Duodenal mucosa (tissue), 2 donors: ENCODE measurements around the gene TTC32.

Experiments used
- H3K27ac ChIP-seq: one replicate; pipeline ENCODE4 v1.7.0; 2013; ENCODE audit warnings: low read depth, low read length
- H3K27me3 ChIP-seq, 2 donors: one replicate each; pipeline ENCODE4 v1.7.0; 2013; ENCODE audit warnings: low read length in 2 of 2, control low read depth in 1 of 2; ENCODE audit not compliant: insufficient read depth in 2 of 2, control insufficient read depth in 1 of 2
- H3K36me3 ChIP-seq, 2 donors: one replicate each; pipeline ENCODE4 v1.7.0; 2013; ENCODE audit warnings: low read length in 2 of 2, control low read depth in 1 of 2; ENCODE audit not compliant: insufficient read depth in 2 of 2, control insufficient read depth in 1 of 2
- H3K4me1 ChIP-seq, 2 donors: one replicate each; pipeline ENCODE4 v1.7.0; 2013; ENCODE audit warnings: low read length in 2 of 2, control low read depth in 1 of 2; ENCODE audit not compliant: insufficient read depth in 2 of 2, control insufficient read depth in 1 of 2
- H3K4me3 ChIP-seq, 2 donors: one replicate each; pipeline ENCODE4 v1.7.0; 2013; ENCODE audit warnings: low read length in 2 of 2, low read depth in 1 of 2
- H3K9ac ChIP-seq, 2 donors: one replicate each; pipeline ENCODE4 v1.7.0; 2013; ENCODE audit warnings: low read length in 2 of 2, low read depth in 1 of 2
- H3K9me3 ChIP-seq, 2 donors: one replicate each; pipeline ENCODE4 v1.7.0; 2013; ENCODE audit warnings: low read length in 2 of 2, control low read depth in 1 of 2; ENCODE audit not compliant: control insufficient read depth in 1 of 2

TTC32 gene

GRCh38 chr2:19854596-19855541 is 46.9 kb downstream of the TTC32 start:
- H3K4me1 ChIP-seq = no peaks in the 10 kb centered on the region
- H3K27ac ChIP-seq = no peak overlapping the region
- no peaks in the 10 kb centered on the region for H3K27me3 ChIP-seq
- H3K4me3 ChIP-seq = no peak overlapping the region
- H3K9ac ChIP-seq = no peak overlapping the region
- H3K36me3 ChIP-seq = no peaks in the 10 kb centered on the region
- H3K9me3 ChIP-seq = no peaks in the 10 kb centered on the region

- Histone ChIP-seq H3K9ac (no peak overlapping the region), H3K4me1 (no peaks in the 10 kb centered on the region), H3K27me3 (no peaks in the 10 kb centered on the region), H3K9me3 (no peaks in the 10 kb centered on the region), H3K27ac (no peak overlapping the region), H3K36me3 (no peaks in the 10 kb centered on the region), H3K4me3 (no peak overlapping the region)
These were observed 50.6 kb downstream of the TTC32 start for GRCh38 chr2:19851116-19851695.

GRCh38 chr2:19850056-19851050 is 51.4 kb downstream of the TTC32 start:
- no peaks in the 10 kb centered on the region for H3K9me3 ChIP-seq
- H3K27me3 ChIP-seq = no peaks in the 10 kb centered on the region
- no peak overlapping the region for H3K9ac ChIP-seq
- no peak overlapping the region for H3K4me3 ChIP-seq
- H3K36me3 ChIP-seq = no peaks in the 10 kb centered on the region
- no peaks in the 10 kb centered on the region for H3K4me1 ChIP-seq
- no peak overlapping the region for H3K27ac ChIP-seq

GRCh38 chr2:19848952-19849351 is 52.8 kb downstream of the TTC32 start:
- Histone ChIP-seq H3K4me3 (no peak overlapping the region), H3K27ac (no peak overlapping the region), H3K36me3 (no peaks in the 10 kb centered on the region), H3K9ac (no peak overlapping the region), H3K9me3 (no peaks in the 10 kb centered on the region), H3K27me3 (no peaks in the 10 kb centered on the region), H3K4me1 (no peaks in the 10 kb centered on the region)

GRCh38 chr2:19848029-19848750 is 53.6 kb downstream of the TTC32 start:
- Histone ChIP-seq H3K27ac (no peak overlapping the region), H3K4me3 (no peak overlapping the region), H3K9ac (no peak overlapping the region), H3K36me3 (no peaks in the 10 kb centered on the region), H3K27me3 (no peaks in the 10 kb centered on the region), H3K9me3 (no peaks in the 10 kb centered on the region), H3K4me1 (no peaks in the 10 kb centered on the region)

GRCh38 chr2:19847486-19847885 is 54.3 kb downstream of the TTC32 start:
- Histone ChIP-seq H3K27ac (no peak overlapping the region), H3K9me3 (no peaks in the 10 kb centered on the region), H3K4me3 (no peak overlapping the region), H3K36me3 (no peaks in the 10 kb centered on the region), H3K27me3 (no peaks in the 10 kb centered on the region), H3K4me1 (no peaks in the 10 kb centered on the region), H3K9ac (no peak overlapping the region)
